NOMO-1 (cell line): ENCODE data around the gene MYMX.
A peak's percentile ranks its signal among the peaks of the same experiment; 100 is the strongest.

ENCODE experiments used
- DNase-seq, 2 experiments: peaks; one replicate each; lab custom pipeline; 2025; ENCODE audit not compliant: unreplicated experiment in 2 of 2; lab: John Stamatoyannopoulos, UW

Gene MYMX

DNA sequence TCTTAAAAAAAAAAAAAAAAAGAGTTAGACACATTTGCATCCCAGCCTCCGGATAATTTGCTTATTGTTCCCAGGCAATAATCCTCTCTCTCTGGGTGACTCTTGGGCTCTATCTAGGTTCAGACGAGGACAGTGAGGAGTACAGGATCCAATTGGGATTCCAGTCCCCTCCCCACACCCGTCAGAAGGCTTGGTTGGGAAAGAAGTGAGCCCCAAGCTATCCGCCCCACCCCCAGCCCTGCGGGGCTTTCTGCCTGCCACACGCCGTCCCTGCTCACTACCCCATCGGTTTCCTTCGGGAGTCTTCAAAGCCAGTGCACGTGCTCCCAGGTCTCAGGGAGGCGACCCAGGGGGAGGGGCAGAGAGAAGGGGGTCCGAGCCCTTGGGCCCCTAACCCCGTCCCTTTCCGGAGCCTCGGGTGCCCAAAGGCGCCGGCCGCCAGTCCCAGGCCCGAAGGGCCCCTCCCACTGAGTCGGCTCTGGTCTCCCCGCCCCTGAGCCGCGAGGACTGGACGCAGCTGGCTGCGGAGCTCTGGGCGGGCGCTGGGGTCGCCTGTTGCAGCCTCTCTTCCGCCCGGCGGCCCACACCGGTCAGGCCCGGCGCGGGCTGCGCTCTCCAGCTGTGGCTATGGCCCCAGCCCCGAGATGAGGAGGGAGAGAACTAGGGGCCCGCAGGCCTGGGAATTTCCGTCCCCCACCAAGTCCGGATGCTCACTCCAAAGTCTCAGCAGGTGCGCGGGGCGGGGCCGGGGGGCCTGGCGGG is 2.5 kb downstream of the MYMX start:
- peak; percentile 79 to 80 for DNase-seq

- DNase-seq, result no peak
Observed at GRCh38 chr6:44219815-44220784, 3.4 kb downstream of the MYMX start.

- no peak for DNase-seq
Observed at GRCh38 chr6:44220913-44221290, 4.2 kb downstream of the MYMX start.

GRCh38 chr6:44221291-44221960 is 4.7 kb downstream of the MYMX start:
- peak; percentile 68 to 70 for DNase-seq

DNA sequence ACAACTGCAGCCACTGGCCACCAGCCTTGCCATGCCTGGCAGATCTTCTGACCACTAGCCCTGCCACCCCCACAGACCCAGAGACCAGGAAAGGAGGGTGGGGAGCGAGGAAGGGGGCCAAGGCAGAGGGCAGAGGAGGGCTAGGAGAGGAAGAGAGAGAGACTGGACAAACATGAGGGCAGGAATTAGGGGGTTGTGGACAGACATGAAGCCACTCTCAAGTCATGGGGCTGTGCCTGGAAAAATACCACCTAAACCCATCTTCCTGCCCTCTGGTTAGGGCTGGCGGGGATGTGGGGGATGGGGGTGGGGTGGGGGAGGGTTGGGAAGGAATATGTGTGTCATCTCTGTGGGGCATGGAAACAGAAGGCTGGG is 5.2 kb downstream of the MYMX start:
- no peak for DNase-seq

DNA sequence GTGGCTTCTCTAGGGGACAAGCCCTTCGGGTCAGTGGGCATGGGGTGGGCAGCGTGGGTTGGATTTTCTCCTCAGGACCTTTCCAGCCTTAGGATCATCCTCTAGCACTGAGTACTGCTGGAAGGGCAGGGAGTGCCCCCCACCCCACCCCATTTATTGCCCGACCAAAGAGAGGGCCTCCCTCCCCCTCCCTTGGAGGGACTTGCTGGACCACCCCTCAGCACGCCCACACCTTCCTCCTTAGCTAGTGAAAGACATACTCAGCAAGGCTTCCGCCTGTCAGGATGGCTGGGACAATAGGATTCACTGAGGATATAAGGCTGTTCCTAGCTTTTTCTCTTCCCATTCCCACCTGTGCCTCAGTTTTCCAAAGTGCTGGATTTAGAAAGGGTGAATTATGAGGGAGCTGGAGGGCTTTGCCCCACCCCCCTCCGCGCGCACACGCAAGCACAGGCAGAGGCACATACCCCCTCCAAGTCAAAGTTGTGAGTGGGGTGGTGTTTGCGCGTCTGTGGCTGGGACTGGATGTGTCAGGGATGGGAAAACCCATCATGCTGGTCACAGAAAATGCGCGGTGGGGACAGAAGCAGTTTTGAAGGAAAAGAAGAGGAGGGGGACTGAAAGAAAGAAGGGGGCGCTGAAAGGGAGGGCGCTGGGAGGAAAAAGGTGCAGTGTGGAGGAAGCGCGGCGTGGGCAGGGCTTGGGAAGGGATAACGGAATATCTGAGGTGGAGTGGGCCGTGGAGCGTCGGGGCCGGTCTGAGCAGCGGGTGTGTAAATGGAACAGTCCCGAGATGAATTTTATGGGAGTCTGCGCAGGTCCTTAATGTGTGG is 6.0 kb downstream of the MYMX start:
- no peak for DNase-seq

DNA sequence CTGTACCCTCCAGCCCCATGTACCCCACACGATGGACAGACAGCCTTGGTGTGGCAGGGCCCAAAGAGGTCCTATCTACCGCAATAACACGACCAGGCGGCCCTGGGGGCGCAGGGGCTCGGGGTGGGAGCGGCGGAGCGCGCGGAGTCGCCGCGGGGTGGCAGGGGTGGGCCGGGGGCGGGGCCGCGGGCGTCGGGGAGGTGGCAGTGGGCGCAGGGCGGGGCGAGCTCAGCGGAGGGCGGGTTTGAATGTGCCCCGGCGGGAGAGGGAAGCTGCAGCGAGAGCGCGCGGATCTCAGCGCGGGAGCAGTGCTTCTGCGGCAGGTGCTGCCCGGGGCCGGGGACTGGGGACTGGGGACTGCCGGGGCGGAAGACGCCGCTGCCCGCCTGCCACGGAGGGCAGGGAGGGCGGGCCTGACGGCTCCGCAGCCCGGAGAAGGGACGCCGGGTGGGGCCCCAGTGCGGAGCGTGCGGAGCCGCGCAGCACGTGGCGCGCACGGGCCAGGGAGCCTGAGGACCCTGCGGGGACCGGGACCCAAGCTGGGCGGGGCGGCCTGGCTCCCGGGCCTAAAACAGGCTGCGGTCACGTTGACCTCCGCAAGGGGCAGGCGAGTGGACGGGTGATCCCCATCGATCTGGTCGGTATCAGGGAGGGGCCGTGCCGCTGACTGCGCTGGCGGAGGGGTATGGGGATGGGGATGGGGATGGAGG is 6.7 kb downstream of the MYMX start, which contains the start of gene SLC29A1:
TSS of gene SLC29A1 (plus strand) at position 277 of the 710 bp plus-strand sequence. CDS start 3,719 bp downstream, outside the sequence.
- peak; percentile 72 to 77 for DNase-seq

- DNase-seq, result peak in 1 of 2 experiments; percentile 39
Observed at GRCh38 chr6:44224029-44224964, 7.6 kb downstream of the MYMX start.

- DNase-seq, result no peak
Observed at GRCh38 chr6:44224965-44225305, 8.2 kb downstream of the MYMX start.

GRCh38 chr6:44225579-44226325 is 9.0 kb downstream of the MYMX start:
- DNase-seq, result no peak

GRCh38 chr6:44226368-44227147 is 9.8 kb downstream of the MYMX start:
- DNase-seq, result peak; percentile 14 to 28

GRCh38 chr6:44227148-44227793 is 10.5 kb downstream of the MYMX start:
- DNase-seq, result no peak

DNA sequence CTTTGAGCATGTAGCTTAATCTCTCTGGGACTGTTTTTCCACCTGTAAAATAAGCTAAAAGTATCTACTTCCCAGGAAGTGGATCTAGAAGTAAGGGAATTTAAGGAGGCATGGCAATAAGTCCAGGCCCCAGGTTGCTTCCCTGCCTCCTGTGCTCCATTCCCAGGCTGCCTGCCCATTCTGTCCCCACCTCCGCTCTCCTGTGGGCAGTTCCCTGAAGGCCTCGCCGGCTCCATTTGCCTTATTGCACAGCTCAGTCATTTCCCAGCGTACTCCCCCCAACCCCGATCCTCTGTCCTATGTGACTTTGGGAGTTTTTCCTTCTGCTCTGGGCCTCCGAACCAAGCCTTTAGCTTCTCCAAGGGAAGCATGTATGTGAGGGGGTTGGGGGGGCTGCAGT is 11.3 kb downstream of the MYMX start:
- DNase-seq, result no peak

DNA sequence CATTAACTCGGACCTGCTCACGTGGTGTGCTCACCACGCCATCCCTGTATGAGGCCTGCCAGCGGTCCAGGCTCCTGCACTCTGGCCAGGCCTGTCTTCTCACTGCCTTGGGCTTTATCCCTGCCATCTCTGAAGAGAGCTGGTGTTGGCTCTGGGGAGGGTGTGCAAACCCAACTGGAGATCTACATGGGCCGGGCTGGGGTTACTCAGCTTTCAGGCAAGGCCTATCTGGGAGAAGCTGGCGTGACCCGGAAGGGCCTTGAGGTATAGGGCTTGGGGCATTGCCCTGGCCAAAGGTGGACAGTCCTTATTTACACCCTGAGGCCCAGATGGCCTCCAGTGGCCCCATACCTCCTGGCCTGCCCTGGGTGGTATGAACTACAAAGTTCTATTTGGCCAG is 11.7 kb downstream of the MYMX start:
- DNase-seq, result no peak

- DNase-seq, result no peak
Observed at GRCh38 chr6:44228836-44229235, 12.1 kb downstream of the MYMX start.

GRCh38 chr6:44229376-44230033 is 12.8 kb downstream of the MYMX start:
- DNase-seq, result no peak
